HG03460 (cell line): ENCODE measurements around the gene RSBN1.
A peak's percentile ranks its signal among the peaks of the same experiment; 100 is the strongest.
"Not testable (repeated sequence)": the region's sequence is repeated elsewhere in the genome, so short reads cannot be mapped to it uniquely, and the experiment has no call there.

Experiments
- ATAC-seq: cut with Tn5 transposase; IDR thresholded peaks from one replicate; pipeline ENCODE4 v1.9.1; 2021; ENCODE audit not compliant: unreplicated experiment

The RSBN1 gene

GRCh38 chr1:113783254-113784103 lies 28.8 kb downstream of the RSBN1 start:
- peak; percentile 83 for ATAC-seq

GRCh38 chr1:113782406-113782805 lies 29.9 kb downstream of the RSBN1 start:
- ATAC-seq = no peak

GRCh38 chr1:113780374-113781146 lies 31.7 kb downstream of the RSBN1 start:
- no peak for ATAC-seq

DNA sequence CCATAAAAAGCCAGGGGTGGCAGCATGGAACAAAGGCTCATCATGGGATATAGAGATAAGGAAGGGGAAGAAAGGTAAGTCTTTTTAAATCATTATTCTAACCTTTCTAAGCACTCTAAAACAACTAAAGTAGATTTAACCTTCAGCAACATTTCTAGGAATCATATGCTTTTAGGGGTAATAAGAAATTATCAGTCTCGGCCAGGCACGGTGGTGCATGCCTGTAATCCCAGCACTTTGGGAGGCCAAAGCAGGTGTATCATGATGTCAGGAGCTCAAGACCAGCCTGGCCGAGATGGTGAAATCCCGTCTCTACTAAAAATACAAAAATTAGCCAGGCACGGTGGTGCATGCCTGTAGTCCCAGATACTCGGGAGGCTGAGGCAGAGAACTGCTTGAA lies 32.7 kb downstream of the RSBN1 start:
- ATAC-seq = no peak

- no peak for ATAC-seq
These were observed 34.7 kb downstream of the RSBN1 start for GRCh38 chr1:113777561-113777960.

DNA sequence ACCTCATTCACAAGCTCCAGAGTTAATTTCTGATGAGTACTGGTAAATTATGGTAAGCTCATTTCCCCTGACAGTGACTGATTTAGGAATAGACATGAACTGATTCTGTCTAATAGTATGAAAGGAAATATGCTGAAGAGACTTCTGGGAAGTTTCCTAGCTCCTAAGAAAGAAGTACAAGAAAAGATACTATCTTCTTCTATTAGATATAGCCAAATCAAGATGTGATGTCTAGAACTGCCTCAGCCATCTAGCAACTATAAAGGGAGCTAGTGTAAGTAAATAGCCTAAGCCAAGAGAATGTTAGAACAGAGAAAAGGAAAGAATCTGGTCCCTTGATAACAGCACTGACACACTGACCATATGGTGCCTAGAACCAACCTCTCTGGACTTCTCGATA lies 42.2 kb downstream of the RSBN1 start:
- ATAC-seq = no peak

DNA sequence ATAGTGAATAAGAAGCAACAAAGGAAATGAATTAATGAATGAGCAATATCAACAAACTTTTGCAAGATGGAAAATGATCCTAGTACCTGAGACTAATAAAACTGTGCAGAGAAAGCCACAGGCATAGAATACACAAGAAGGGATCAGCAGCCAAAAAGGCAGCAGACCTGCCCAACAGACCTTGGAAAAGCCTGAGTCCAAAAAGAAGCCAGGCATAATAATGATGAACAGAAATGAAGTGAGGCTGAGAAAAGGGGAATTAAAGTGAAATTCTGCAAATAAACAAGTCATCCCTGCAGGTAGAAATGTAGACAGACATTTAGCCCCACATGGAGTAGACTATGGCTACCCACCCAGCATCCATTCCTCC lies 42.7 kb downstream of the RSBN1 start:
- ATAC-seq = no peak

DNA sequence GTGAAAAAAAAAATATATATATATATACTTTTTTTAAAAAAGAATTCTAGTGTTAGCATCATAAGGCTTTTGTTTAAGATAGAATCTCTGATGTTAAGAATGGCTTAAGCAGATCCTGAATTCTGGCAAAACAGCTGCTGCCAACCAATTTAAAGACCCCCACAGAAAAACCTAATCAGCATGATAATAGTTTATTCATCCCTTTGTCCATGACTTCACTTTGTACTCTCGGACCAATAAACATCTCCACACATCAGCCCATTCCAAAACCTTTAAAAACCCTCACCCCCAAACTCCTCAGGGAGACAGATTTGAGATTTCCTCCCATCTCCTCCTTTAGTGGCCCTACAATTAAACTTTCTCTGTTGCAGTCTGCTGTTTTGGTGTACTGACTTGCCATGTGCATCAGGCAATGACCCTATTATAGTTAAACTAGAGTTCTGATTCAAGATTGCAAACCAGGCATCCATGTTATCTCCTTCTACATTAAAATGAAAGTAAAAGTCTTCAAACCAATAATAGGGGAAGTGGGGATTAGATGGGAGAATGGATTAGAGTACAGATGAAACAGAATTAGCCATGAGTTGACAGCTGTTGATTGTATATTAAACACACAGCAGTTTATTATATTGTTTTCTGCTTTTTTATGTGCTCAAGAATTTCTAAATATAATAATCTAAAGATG lies 43.2 kb downstream of the RSBN1 start:
- no peak for ATAC-seq

- ATAC-seq = no peak
These were observed 46.7 kb downstream of the RSBN1 start for GRCh38 chr1:113765306-113766230.

GRCh38 chr1:113763661-113764060 lies 48.6 kb downstream of the RSBN1 start:
- ATAC-seq = no peak

- ATAC-seq = no peak
These were observed 50.3 kb downstream of the RSBN1 start for GRCh38 chr1:113761937-113762336.

DNA sequence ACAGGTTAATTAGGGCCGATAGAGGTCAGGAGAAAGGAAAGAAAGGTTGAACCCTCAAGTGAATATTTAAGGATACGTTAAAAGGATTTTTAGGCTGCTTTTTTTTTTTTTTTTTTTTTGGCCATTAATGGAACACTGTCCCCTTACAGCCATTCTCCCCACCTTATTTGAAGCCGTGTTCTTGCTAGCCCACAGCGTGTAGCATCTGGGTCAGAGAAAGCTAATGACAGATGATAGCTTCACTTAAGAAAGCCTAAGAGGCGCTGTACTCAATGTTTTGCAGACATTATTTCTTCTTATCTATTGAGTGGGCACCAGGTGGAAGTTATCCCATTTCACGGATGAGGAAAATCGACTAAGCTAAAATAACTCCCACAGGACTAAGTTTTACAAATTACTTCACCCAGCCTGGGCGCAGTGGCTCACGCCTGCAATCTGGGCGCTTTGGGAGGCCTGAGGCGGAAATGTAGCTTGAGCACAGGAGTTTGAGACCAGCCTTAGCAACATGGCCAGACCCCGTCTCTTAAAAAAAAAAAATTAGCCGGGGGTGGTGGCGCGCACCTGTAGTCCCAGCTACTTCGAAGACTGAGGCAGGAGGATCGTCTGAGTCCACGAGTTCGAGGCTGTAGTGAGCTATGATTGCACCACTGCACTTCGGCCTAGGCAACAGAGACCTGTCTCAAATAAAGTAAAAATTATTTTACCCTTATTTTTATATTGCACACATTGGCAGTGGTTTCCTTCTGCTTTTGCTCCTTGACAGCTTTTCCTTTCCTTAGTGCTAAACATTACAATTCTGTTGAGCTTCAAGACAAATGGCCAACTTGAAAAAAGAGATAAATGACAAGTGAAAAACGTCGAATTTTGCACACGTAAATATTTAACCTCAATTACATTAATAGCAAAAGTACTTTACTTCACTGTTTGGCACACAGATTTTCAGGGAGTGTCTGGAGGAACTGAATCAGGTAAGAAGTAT lies 51.9 kb downstream of the RSBN1 start:
- ATAC-seq = no peak

GRCh38 chr1:113759333-113760101 lies 52.8 kb downstream of the RSBN1 start, which contains the start of gene PHTF1:
TSS of gene PHTF1 (minus strand) at chr1:113759486. CDS start at chr1:113758703, 783 bp downstream.
- ATAC-seq = peak; percentile 87

- ATAC-seq = peak; percentile 63
These were observed 53.5 kb downstream of the RSBN1 start for GRCh38 chr1:113758631-113759332.

GRCh38 chr1:113756461-113756860 lies 55.8 kb downstream of the RSBN1 start:
- no peak for ATAC-seq

DNA sequence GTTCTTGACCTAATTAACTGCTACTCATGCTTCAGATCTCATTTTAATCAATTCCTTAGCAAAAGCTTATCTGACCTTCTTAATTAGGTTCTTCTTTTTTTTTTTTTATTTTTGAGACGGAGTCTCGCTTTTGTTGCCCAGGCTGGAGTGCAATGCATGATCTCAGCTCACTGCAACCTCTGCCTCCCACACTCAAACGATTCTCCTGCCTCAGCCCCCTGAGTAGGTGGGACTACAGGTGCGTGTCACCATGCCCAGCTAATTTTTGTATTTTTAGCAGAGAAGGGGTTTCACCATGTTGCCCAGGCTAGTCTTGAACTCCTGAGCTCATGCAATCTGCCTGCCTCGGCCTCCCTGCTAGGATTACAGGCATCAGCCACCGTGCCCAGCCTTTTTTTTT lies 58.9 kb downstream of the RSBN1 start:
- ATAC-seq = not testable (repeated sequence)

DNA sequence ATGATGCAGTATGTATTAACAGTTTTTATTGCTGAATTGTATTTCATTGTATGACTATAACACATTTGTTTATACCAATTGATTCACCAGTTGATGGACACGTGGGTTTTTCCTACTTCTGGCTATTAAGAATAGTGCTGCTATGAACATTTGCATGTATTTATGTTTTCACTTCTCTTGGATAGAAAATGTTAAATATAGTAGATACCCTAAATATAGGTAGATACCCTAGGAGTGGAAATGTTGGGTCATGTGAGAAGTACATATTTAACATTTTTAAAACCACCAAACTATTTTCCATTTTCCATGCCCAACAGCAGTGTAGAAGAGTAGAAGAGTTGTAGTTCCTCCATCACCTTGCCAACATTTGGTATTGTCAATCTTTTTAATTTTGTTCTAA lies 60.8 kb downstream of the RSBN1 start:
- no peak for ATAC-seq

DNA sequence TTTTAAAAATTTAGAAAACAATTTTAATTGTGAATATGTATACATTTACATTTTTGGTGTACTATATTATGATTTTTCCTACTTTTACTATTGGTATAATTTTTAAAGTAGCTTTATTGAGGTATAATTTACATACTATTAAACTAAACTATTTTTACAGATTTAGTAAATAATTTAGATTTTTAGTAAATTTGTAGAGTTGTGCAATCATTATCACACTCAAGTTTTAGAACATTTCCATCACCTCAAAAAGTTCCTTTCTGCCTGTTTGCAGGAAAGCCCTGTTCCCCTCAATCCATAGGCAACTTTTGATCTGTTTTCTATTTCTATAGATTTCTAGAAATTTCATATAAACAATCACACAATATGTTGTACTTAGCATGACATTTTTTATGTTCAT lies 61.2 kb downstream of the RSBN1 start:
- ATAC-seq = no peak
